Ovary (tissue), 9 donors: ENCODE measurements around the gene SBF2. TPM values are rescaled to one million over a fixed set of nuclear protein-coding genes. Genes with fewer than 3 reads are reported as not detected.
A peak's percentile ranks its signal among the peaks of the same experiment; 100 is the strongest.

Experiments
- DNase-seq, 5 donors: peaks; one replicate each; pipeline ENCODE4 v3.0.0-alpha.2; 2019 to 2020
- H3K27ac ChIP-seq, 2 donors: fragments of 200-600 bp; one replicate each; pipeline versions ENCODE4 v1.5.1 to v1.8.0; 2019 to 2022
- H3K27me3 ChIP-seq: fragments of 200-600 bp; one replicate; pipeline ENCODE4 v1.8.0; 2022
- H3K36me3 ChIP-seq: fragments of 200-600 bp; sonication (generic); one replicate; pipeline ENCODE4 v1.5.1; 2019
- H3K4me1 ChIP-seq: one replicate; pipeline ENCODE4 v1.8.1; 2013; ENCODE audit warnings: mild to moderate bottlenecking, moderate library complexity; ENCODE audit not compliant: insufficient read depth
- H3K4me3 ChIP-seq: fragments of 200-600 bp; sonication (generic); one replicate; pipeline ENCODE4 v1.5.1; 2017
- H3K9me3 ChIP-seq, 2 donors: fragments of 200-600 bp in 1 of 2; sonication (generic) in 1 of 2; one replicate each; pipeline versions ENCODE4 v1.5.1 to v1.8.1; 2013 to 2019; ENCODE audit warnings: mild to moderate bottlenecking in 1 of 2, moderate library complexity in 1 of 2
- CTCF ChIP-seq, 3 donors: fragments of 450-650 bp in 2 of 3; fragments of 200-600 bp in 1 of 3; IDR thresholded peaks; one replicate each; pipeline versions ENCODE4 v1.5.1 to v1.8.0; 2016 to 2022; ENCODE audit warnings: antibody characterized with exemption in 3 of 3, mild to moderate bottlenecking in 1 of 3
- EP300 ChIP-seq: sonication (generic); formaldehyde crosslinking; IDR thresholded peaks from one replicate; pipeline ENCODE4 v1.6.1; 2017; ENCODE audit warnings: antibody characterized with exemption
- POLR2A ChIP-seq: fragments of 450-650 bp; IDR thresholded peaks from one replicate; pipeline ENCODE4 v1.6.1; 2017; ENCODE audit warnings: antibody characterized with exemption, mild to moderate bottlenecking, moderate library complexity
- WGBS, 3 donors: extraction: QIAGEN DNeasy Blood & Tissue Kit in 1 of 3; methylation state at CpG; one replicate each; pipeline versions ENCODE4 v1.1.5 to v1.1.7; 2013 to 2017; 5-methylcytosine and 5-hydroxymethylcytosine counted together
- intact Hi-C, 4 donors: fragments of 100-400 bp; cut with DNase I; formaldehyde crosslinking; loops; one replicate each; pipeline versions ENCODE4 v1.11.0 to v1.15.1; 2022 to 2023
- polyA plus RNA-seq, 2 donors: library from polyadenylated mRNA; stranded (reverse); fragments of 200-250 nt in 1 of 2; fragments of 350-450 nt in 1 of 2; fragmentation: Illumina TruSeq in 1 of 2; extraction: RNeasy Lipid Tissue Mini Kit (QIAGEN cat#74804) in 1 of 2; gene quantifications; one replicate each; pipeline ENCODE4 v1.2.3, GENCODE V29; 2013 to 2014
- total RNA-seq, 7 donors: library from RNA; depleted of rRNA in 2 of 7; stranded (reverse); fragments of >200 nt in 2 of 7; fragmentation: NEBNext Ultra II Directional in 3 of 7; extraction: Animal tissue kit (Norgen Biotek cat#: 25700) in 3 of 7; gene quantifications; one replicate each; pipeline versions ENCODE4 v1.1.0 to v1.2.4, GENCODE V29; 2016 to 2023
- donor health status: DM: no; HTN: no; CAD: no; lungs with moderate emphysema.
- donor health status: DM: no; HTN: no; CAD: no.
- donor health status: Bipolar disorder and iron deficiency.
- donor health status: DM: yes; HTN: yes; CAD: no.
- donor health status: DM: no; HTN: no; CAD: no.
- donor health status: DM: yes; HTN: yes; CAD: no.

Gene SBF2
- total and polyA plus RNA-seq, 9 donors: 27.4 to 77.5 (median 50.8) TPM

DNA sequence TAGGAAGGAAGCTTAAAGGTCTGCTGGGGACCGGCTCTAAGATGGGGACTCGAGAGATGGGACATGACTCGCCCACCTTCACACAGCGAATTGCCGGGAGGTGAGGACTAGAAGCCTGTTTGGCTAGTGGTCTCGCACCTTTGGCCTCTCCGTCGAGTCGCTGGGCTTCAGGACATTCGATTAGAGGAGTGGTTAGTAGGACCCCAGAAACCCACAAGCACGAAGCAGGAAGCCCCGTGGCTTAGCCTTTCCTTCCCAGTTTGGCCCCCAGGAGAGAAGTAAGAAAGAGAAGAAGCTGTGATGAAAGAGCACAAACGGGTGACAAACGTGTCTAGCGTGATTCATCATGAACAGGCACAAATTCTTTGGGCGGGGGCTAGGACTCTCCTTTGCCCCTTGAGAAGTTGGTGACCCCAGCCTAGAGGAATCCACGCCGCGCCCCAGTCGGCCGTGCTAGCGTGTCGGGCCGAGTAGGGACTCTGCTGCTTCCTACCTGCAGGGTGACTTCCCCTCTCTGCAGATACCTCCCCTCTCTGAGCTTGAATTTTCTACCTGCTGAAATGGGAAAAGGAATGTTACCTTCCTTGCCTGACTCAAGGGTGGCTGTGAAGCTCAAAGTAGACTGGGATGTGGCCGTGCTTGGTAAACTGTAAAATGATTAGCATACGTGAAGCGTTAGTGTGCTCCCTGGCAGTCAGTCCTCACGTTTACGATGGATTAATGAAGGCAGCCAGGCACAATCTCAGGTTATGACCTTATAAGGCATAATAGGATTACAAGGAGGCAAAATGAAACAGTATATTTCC, 9.7 kb upstream of the SBF2 start:
- peak in 1 of 5 donors; percentile 36 for DNase-seq
- no peaks in the 10 kb centered on the region for H3K27me3 ChIP-seq
- H3K4me3 ChIP-seq: peak overlapping the region; percentile 70
- peak overlapping the region; percentile 77 to 94 for H3K27ac ChIP-seq
- 70 to 75% (median 73%) methylated on average over 28 to 29 of the region's 29 CpGs for WGBS, 3 donors
- TF ChIP-seq CTCF (IDR thresholded peaks at IDR 0.05) (no peak), POLR2A (no peak), EP300 (no peak)
- intact Hi-C loops: loop anchor here in 2 of 4 donors (10.0 kb wide), 2 partner anchors 99 to 329 kb away; no protein-coding TSS in a partner anchor
- no peaks in the 10 kb centered on the region for H3K36me3 ChIP-seq
- peaks cover 5% of the 10 kb centered on the region for H3K4me1 ChIP-seq
- H3K9me3 ChIP-seq: no peaks in the 10 kb centered on the region

DNA sequence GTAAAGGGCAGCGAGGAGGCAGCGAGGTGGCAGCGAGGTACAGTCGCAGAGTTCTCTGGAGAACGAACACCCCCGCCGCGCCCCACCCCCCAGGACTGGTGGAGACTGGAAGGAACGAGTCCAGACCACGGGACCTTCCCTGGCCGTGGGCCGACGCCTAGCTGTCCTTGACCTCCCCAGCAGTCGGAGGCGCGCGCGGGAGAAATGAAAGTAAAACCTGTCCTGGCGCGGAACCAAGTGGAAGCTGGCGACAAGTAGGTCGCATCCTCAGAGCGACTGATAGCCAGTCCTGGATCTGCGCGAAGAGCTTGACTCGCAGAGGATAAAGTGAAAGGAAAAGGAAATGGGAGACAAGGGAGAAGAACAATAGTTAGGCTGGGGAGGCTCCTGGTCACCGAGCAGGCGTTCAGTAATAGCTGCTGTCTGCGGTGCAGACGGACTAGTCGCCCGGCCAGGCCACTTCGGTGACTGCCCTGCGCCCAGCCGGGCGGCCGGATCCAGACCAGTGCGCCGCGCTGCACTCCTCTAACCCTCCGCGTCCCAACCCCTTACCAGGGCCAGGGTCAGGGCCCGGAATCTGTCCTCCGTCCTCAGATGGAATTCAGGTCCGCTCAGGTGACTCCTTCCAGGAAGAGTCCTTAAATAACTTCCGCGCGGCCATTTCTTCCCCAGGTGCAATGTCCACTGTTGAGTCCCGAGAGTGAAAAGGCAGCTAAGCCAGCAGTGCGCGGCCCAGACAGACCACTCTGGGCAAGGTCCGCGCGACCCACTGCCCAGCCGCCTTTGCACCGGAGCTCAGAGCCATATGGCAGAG, 8.9 kb upstream of the SBF2 start:
- Histone ChIP-seq H3K4me3 (peak overlapping the region; percentile 52), H3K27ac (peak overlapping the region; percentile 47 to 94), H3K4me1 (peaks cover 5% of the 10 kb centered on the region), H3K36me3 (no peaks in the 10 kb centered on the region), H3K9me3 (no peaks in the 10 kb centered on the region), H3K27me3 (no peaks in the 10 kb centered on the region)
- DNase-seq: peak; percentile 92 to 95 (median 94)
- intact Hi-C loops: loop anchor here in 2 of 4 donors (10.0 kb wide), 2 partner anchors 98 to 328 kb away; no protein-coding TSS in a partner anchor
- WGBS, 3 donors: 10 to 14% (median 10%) methylated on average over 56 of the region's 56 CpGs
- TF ChIP-seq CTCF (IDR thresholded peaks at IDR 0.05) (no peak), EP300 (no peak), POLR2A (no peak)

GRCh38 chr11:10302359-10302743, 8.3 kb upstream of the SBF2 start:
- no peaks in the 10 kb centered on the region for H3K9me3 ChIP-seq
- DNase-seq: peak in 2 of 5 donors; percentile 37 to 42
- TF ChIP-seq CTCF (IDR thresholded peaks at IDR 0.05) (no peak), POLR2A (no peak), EP300 (no peak)
- H3K4me1 ChIP-seq: peaks cover 5% of the 10 kb centered on the region
- H3K27ac ChIP-seq: peak overlapping the region; percentile 47 to 94
- no peaks in the 10 kb centered on the region for H3K27me3 ChIP-seq
- intact Hi-C loops: loop anchor here in 2 of 4 donors (10.0 kb wide), 2 partner anchors 98 to 328 kb away; no protein-coding TSS in a partner anchor
- WGBS, 3 donors: 15 to 31% (median 27%) methylated on average over 10 of the region's 10 CpGs
- no peaks in the 10 kb centered on the region for H3K36me3 ChIP-seq
- peak overlapping the region; percentile 52 for H3K4me3 ChIP-seq

DNA sequence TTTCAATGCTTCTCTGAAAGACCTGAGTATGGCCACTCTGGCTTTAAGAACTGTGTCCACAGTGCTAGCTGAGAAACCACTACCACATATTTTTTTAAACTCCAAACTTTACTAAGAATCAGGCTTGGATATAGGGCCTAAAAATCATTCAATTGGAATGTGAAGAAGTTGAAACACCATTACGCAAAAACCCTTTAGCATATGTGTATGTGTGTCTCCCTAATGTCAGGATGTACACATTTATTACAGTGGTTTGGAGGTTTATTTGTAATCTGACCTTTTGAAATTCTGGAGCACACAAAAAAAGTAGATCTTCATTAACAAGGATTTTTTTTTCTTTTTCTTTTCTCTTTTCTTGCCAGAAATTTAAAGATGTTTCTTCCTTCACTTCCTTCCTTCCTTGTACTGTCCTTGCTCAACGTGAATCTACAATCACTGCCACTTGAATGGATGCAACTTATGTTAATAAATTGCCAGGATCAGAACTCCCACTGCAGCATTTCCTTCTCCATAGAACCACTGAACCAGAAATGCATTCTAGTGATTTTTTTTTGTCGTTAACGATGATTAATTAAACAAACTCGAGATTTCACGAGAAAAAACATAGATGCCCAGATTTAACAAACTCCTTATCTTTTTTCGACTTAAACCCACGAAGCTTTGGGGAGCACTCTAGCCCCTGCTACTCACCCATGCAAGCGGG, 7.8 kb upstream of the SBF2 start:
- DNase-seq: no peak
- H3K36me3 ChIP-seq: no peaks in the 10 kb centered on the region
- peak overlapping the region; percentile 47 to 94 for H3K27ac ChIP-seq
- H3K4me1 ChIP-seq: peaks cover 5% of the 10 kb centered on the region
- H3K9me3 ChIP-seq: no peaks in the 10 kb centered on the region
- peak overlapping the region; percentile 52 for H3K4me3 ChIP-seq
- H3K27me3 ChIP-seq: no peaks in the 10 kb centered on the region
- no peak for TF ChIP-seq CTCF (IDR thresholded peaks at IDR 0.05)
- no peak for TF ChIP-seq POLR2A
- 28 to 40% (median 37%) methylated on average over 9 of the region's 9 CpGs for WGBS, 3 donors
- intact Hi-C loops: loop anchor here in 2 of 4 donors (10.0 kb wide), 2 partner anchors 97 to 327 kb away; no protein-coding TSS in a partner anchor
